SK-N-MC (cell line): ENCODE measurements around the gene SMC6.

Source experiments
- EZH2 ChIP-seq: fragments of 200-600 bp; sonication (generic); IDR thresholded peaks from one replicate; pipeline ENCODE4 v1.6.1; 2017; ENCODE audit warnings: antibody characterized with exemption
- POLR2AphosphoS5 ChIP-seq: IDR thresholded peaks from 2 replicates; pipeline ENCODE4 v1.6.1; 2012; ENCODE audit warnings: mild to moderate bottlenecking, low read depth, low read length, borderline replicate concordance

GRCh38 chr2:17771956-17772355 lies 18.3 kb upstream of the SMC6 start:
- TF ChIP-seq POLR2AphosphoS5 = no peak
- no peak for TF ChIP-seq EZH2
